ENCODE data around the gene MITF. TPM values are rescaled to one million over a fixed set of nuclear protein-coding genes. Genes with fewer than 3 reads are reported as not detected.

MITF gene
- total RNA-seq, 2 experiments from 2014 or later = 0.10 TPM; not detected in 1

GRCh38 chr3:69872783-69873378 lies 133.6 kb downstream of the MITF start:
- no peak overlapping the region for H3K27ac Mint-ChIP-seq
- no peak for DNase-seq
- no peaks in the 10 kb centered on the region for H3K4me1 Mint-ChIP-seq
- H3K9me3 Mint-ChIP-seq = no peaks in the 10 kb centered on the region
- ChIA-PET POLR2A (no interaction called here), CTCF (no interaction called here)
- H3K27me3 Mint-ChIP-seq = no peaks in the 10 kb centered on the region
- no peak overlapping the region for H3K4me3 Mint-ChIP-seq
- H3K36me3 Mint-ChIP-seq (ENCODE audit: low read depth) = no peaks in the 10 kb centered on the region

- Mint-ChIP-seq H3K9me3 (no peaks in the 10 kb centered on the region), H3K27me3 (no peaks in the 10 kb centered on the region), H3K27ac (no peak overlapping the region), H3K36me3 (ENCODE audit: low read depth) (no peaks in the 10 kb centered on the region), H3K4me3 (no peak overlapping the region), H3K4me1 (no peaks in the 10 kb centered on the region)
- DNase-seq = no peak
- ChIA-PET CTCF (no interaction called here), POLR2A (no interaction called here)
Observed at GRCh38 chr3:69876073-69876472, 136.8 kb downstream of the MITF start.

GRCh38 chr3:69878254-69878653 lies 139.0 kb downstream of the MITF start:
- H3K4me1 Mint-ChIP-seq = no peaks in the 10 kb centered on the region
- no peaks in the 10 kb centered on the region for H3K27me3 Mint-ChIP-seq
- ChIA-PET POLR2A (no interaction called here), CTCF (no interaction called here)
- H3K36me3 Mint-ChIP-seq (ENCODE audit: low read depth) = no peaks in the 10 kb centered on the region
- no peaks in the 10 kb centered on the region for H3K9me3 Mint-ChIP-seq
- H3K27ac Mint-ChIP-seq = no peak overlapping the region
- no peak overlapping the region for H3K4me3 Mint-ChIP-seq
- DNase-seq = no peak

GRCh38 chr3:69879051-69879450 lies 139.8 kb downstream of the MITF start:
- ChIA-PET CTCF (no interaction called here), POLR2A (no interaction called here)
- no peak overlapping the region for H3K4me3 Mint-ChIP-seq
- H3K27me3 Mint-ChIP-seq = no peaks in the 10 kb centered on the region
- no peaks in the 10 kb centered on the region for H3K4me1 Mint-ChIP-seq
- no peaks in the 10 kb centered on the region for H3K36me3 Mint-ChIP-seq (ENCODE audit: low read depth)
- no peak for DNase-seq
- H3K9me3 Mint-ChIP-seq = no peaks in the 10 kb centered on the region
- H3K27ac Mint-ChIP-seq = no peak overlapping the region

GRCh38 chr3:69880069-69880640 lies 140.9 kb downstream of the MITF start:
- H3K4me1 Mint-ChIP-seq = no peaks in the 10 kb centered on the region
- H3K36me3 Mint-ChIP-seq (ENCODE audit: low read depth) = no peaks in the 10 kb centered on the region
- CTCF ChIA-PET = no interaction called here
- no peaks in the 10 kb centered on the region for H3K27me3 Mint-ChIP-seq
- H3K4me3 Mint-ChIP-seq = no peak overlapping the region
- POLR2A ChIA-PET = no interaction called here
- DNase-seq = no peak
- H3K27ac Mint-ChIP-seq = no peak overlapping the region
- no peaks in the 10 kb centered on the region for H3K9me3 Mint-ChIP-seq

- Mint-ChIP-seq H3K27me3 (no peaks in the 10 kb centered on the region), H3K27ac (no peak overlapping the region), H3K4me3 (no peak overlapping the region), H3K4me1 (no peaks in the 10 kb centered on the region), H3K36me3 (ENCODE audit: low read depth) (no peaks in the 10 kb centered on the region), H3K9me3 (no peaks in the 10 kb centered on the region)
- CTCF ChIA-PET = interaction anchor here (0.6 kb wide), 1 partner anchor 139 kb away, joined by 3 read pairs; no protein-coding TSS in a partner anchor
- DNase-seq = no peak
- POLR2A ChIA-PET = no interaction called here
Observed at GRCh38 chr3:69881051-69881450, 141.8 kb downstream of the MITF start.

- H3K4me3 Mint-ChIP-seq = no peak overlapping the region
- H3K36me3 Mint-ChIP-seq (ENCODE audit: low read depth) = no peaks in the 10 kb centered on the region
- DNase-seq = no peak
- H3K9me3 Mint-ChIP-seq = no peaks in the 10 kb centered on the region
- ChIA-PET CTCF (no interaction called here), POLR2A (no interaction called here)
- no peaks in the 10 kb centered on the region for H3K27me3 Mint-ChIP-seq
- H3K27ac Mint-ChIP-seq = no peak overlapping the region
- no peaks in the 10 kb centered on the region for H3K4me1 Mint-ChIP-seq
Observed at GRCh38 chr3:69881756-69882428, 142.6 kb downstream of the MITF start.

- Mint-ChIP-seq H3K4me3 (no peak overlapping the region), H3K4me1 (no peaks in the 10 kb centered on the region), H3K36me3 (ENCODE audit: low read depth) (no peaks in the 10 kb centered on the region), H3K9me3 (no peaks in the 10 kb centered on the region), H3K27ac (no peak overlapping the region), H3K27me3 (peaks cover 2% of the 10 kb centered on the region)
- POLR2A ChIA-PET = no interaction called here
- CTCF ChIA-PET = no interaction called here
- DNase-seq = no peak
Observed at GRCh38 chr3:69882560-69882959, 143.3 kb downstream of the MITF start.

- DNase-seq = no peak
- no peaks in the 10 kb centered on the region for H3K4me1 Mint-ChIP-seq
- CTCF ChIA-PET = no interaction called here
- no peak overlapping the region for H3K4me3 Mint-ChIP-seq
- H3K27ac Mint-ChIP-seq = no peak overlapping the region
- H3K27me3 Mint-ChIP-seq = peaks cover 2% of the 10 kb centered on the region
- H3K36me3 Mint-ChIP-seq (ENCODE audit: low read depth) = no peaks in the 10 kb centered on the region
- no peaks in the 10 kb centered on the region for H3K9me3 Mint-ChIP-seq
- POLR2A ChIA-PET = no interaction called here
Observed at GRCh38 chr3:69888040-69888942, 149.0 kb downstream of the MITF start.

GRCh38 chr3:69888943-69889315 lies 149.7 kb downstream of the MITF start:
- Mint-ChIP-seq H3K36me3 (ENCODE audit: low read depth) (no peaks in the 10 kb centered on the region), H3K27me3 (peaks cover 2% of the 10 kb centered on the region)

GRCh38 chr3:69890084-69890483 lies 150.8 kb downstream of the MITF start:
- H3K36me3 Mint-ChIP-seq (ENCODE audit: low read depth) = no peaks in the 10 kb centered on the region
- H3K27me3 Mint-ChIP-seq = peaks cover 2% of the 10 kb centered on the region
- no peak for DNase-seq
- no peak overlapping the region for H3K27ac Mint-ChIP-seq
- H3K4me3 Mint-ChIP-seq = no peak overlapping the region
- no peaks in the 10 kb centered on the region for H3K4me1 Mint-ChIP-seq
- H3K9me3 Mint-ChIP-seq = no peaks in the 10 kb centered on the region
- ChIA-PET CTCF (no interaction called here), POLR2A (no interaction called here)

More at GRCh38 chr3:69888943-69889315, 149.7 kb downstream of the MITF start:
- H3K27ac Mint-ChIP-seq = no peak overlapping the region
- no peaks in the 10 kb centered on the region for H3K9me3 Mint-ChIP-seq
- no peak for DNase-seq
- no peak overlapping the region for H3K4me3 Mint-ChIP-seq
- POLR2A ChIA-PET = no interaction called here
- CTCF ChIA-PET = no interaction called here
- no peaks in the 10 kb centered on the region for H3K4me1 Mint-ChIP-seq

GRCh38 chr3:69890691-69891090 lies 151.4 kb downstream of the MITF start:
- H3K9me3 Mint-ChIP-seq = no peaks in the 10 kb centered on the region
- no peaks in the 10 kb centered on the region for H3K36me3 Mint-ChIP-seq (ENCODE audit: low read depth)
- H3K27ac Mint-ChIP-seq = no peak overlapping the region
- H3K4me1 Mint-ChIP-seq = no peaks in the 10 kb centered on the region
- H3K4me3 Mint-ChIP-seq = no peak overlapping the region
- CTCF ChIA-PET = no interaction called here
- DNase-seq = no peak
- POLR2A ChIA-PET = no interaction called here
- H3K27me3 Mint-ChIP-seq = peaks cover 2% of the 10 kb centered on the region

- Mint-ChIP-seq H3K4me1 (no peaks in the 10 kb centered on the region), H3K27me3 (no peaks in the 10 kb centered on the region), H3K9me3 (no peaks in the 10 kb centered on the region), H3K36me3 (ENCODE audit: low read depth) (no peaks in the 10 kb centered on the region), H3K27ac (no peak overlapping the region), H3K4me3 (no peak overlapping the region)
- ChIA-PET POLR2A (no interaction called here), CTCF (no interaction called here)
- no peak for DNase-seq
Observed at GRCh38 chr3:69892706-69893105, 153.4 kb downstream of the MITF start.
